ENCODE data around the gene TNNC2.
"Not testable (repeated sequence)": the region's sequence is repeated elsewhere in the genome, so short reads cannot be mapped to it uniquely, and the experiment has no call there.

The TNNC2 gene

DNA sequence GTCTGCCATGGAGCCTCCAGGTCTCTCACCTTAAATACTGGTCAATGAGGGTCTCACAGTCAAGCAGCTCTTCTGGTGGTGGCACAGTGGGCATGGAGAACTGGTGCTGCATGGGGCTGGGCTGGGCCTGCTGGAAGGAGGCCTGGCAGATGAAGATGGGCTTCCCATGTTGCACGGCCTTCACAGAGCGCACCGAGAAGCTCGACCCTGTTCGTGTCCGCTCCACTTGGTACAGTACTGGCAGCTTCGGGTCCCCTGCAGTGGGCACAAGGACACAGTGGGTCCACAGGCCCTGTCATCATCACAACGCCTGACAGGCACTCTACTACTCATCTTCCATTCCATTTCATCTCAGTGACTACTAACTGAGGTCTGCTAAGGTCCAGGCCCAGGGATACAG, 21.3 kb upstream of the TNNC2 start:
- no peak for DNase-seq

- no peak for DNase-seq
These were observed 18.3 kb upstream of the TNNC2 start for GRCh38 chr20:45845452-45845851.

DNA sequence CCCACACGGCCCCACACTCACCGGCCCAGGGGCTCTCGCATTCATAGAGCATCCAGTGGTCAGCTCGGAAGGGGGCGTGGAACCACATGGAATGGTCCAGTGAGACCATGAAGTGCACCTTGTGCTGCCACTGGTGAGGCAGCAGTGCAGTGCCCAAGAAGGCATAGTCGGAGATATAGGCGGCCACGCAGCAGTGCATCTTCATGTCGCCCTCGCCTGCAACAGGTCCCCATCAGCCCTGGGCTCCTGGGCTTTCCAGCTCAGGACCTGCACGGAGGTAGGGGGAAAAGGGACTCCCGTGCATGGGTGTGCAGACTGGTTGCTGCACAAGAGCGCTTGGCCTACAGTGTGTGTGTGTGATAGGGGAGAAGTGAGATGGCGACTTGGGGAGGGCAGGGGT, 16.4 kb upstream of the TNNC2 start:
- no peak for DNase-seq

- DNase-seq, result no peak
These were observed 15.2 kb upstream of the TNNC2 start for GRCh38 chr20:45842169-45842812.

- DNase-seq, result no peak
These were observed 14.5 kb upstream of the TNNC2 start for GRCh38 chr20:45841407-45842129.

- DNase-seq, result no peak
These were observed 13.6 kb upstream of the TNNC2 start for GRCh38 chr20:45840700-45841198.

- DNase-seq, result no peak
These were observed 9.7 kb upstream of the TNNC2 start for GRCh38 chr20:45836841-45837240.

DNA sequence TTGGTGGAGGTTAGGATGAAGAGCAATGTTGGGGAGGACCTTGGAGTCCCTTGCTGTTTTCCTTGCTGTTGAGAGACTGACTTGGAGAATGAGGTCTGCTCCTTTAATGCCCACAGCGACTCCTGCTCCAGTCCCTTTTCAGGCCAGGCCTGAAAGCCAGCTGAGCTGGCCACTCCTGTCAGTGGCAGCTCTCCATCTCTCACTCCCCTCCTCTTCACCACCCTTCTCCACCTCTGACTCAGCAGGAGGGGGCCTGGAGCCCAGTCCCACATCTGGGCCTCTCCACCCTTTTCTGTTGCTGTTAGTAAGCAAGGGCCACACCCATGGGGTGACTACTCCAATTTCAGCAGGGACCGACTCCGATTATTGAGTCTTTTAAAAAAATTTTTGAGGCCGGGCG, 8.7 kb upstream of the TNNC2 start:
- DNase-seq, result no peak

DNA sequence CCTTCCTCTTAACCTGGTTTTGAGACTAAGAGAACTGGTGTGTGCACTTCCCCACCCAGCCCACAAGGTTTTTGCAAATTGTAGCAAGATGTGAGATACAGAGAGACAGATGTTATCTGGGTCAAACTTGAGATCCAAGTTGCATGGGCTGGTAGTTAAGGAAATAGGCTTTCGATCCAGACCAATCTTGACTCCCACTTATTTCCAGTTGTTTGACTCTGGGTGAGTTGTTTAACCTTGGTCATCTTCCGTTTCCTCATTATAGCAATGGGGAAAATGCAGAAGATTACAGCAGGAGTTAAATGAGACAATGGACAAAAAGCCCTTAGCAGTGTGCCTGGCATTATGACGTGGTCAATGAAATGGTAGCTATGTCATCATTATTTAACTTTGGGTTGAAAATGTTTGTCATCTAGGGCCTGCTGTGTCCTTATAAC, 8.2 kb upstream of the TNNC2 start:
- DNase-seq, result peak; percentile 10

GRCh38 chr20:45834797-45835161, 7.7 kb upstream of the TNNC2 start:
- DNase-seq, result no peak

DNA sequence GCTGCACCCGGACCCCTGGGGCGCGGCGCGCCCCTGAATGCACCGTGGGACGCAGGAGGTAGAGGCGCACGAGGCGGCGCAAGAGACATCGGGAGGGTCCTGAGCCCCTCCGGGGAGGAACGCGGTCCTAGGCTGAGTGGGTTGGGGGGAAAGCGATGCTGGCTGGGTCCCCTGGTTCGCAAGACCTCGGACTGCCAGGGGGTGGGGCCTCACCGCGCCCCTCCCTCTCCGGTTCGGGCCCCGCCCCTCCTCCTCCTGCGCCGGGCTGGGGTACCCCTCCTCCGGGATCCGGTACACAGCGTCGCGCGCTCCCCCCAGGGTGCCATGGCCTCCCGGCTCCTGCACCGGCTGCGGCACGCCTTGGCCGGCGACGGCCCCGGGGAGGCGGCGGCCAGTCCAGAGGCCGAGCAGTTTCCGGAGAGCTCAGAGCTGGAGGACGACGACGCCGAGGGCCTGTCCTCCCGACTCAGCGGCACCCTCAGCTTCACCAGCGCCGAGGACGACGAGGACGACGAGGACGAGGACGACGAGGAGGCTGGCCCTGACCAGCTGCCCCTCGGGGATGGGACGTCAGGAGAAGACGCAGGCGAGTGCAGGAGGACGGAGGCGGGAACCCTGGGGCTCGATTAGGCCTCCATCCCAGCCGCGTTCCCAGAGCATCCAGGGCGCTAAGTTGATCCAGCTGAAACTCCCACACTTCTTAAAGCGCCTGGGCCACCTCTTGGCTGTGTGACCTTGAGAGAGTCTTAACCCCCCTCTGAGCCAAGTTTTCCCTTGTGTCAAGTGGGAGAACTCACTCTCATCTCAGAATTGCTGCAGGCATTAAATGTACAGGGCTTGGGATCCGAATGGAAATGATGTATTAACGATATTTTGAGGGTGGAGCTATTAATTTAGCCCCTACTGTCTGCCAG, 7.0 kb upstream of the TNNC2 start:
- no peak for DNase-seq

DNA sequence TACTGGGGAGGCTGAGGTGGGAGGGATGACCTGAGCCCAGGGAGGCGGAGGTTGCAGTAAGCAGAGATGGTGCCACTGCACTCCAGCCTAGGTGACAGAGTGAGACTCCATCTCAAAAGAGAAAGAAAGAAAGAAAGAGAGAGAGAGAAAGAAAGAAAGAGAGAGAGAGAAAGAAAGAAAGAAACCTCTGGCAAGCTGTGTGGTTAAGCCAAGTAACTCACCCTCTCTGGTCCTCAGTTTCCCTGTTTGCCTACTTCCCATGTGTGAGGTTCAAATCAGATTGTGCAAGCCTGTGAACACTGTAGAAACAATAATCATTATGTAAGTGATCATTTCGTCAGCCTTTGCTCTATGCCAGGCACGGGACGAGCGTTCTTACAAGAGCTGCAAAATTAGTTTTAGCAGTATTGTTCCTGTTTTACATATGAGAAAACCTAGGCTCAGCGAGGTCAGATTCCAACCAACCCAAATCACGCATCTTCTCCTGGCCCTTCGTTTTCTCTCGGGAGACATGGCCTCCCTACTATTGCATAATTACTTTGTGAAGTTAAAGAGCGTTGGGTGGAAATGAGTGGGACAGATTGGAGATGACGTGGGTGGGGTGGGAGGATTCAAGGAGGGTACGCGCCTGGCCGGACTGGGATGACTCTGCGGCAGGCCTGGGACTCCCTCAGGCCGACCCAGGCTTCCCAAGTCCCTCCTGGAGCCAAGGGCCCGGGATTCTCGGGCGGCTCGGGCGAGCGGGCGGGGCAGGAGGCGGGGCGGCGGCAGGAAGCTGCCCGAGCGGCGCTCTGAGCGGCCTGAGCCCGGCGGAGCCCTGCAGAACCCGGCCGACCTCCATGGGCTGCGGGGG, 6.1 kb upstream of the TNNC2 start, which contains the start of gene SNX21:
Gene SNX21, plus strand, starts transcription at position 770 of the 853 bp plus-strand sequence. CDS start 121 bp downstream, outside the sequence.
- DNase-seq, result peak; percentile 18

DNA sequence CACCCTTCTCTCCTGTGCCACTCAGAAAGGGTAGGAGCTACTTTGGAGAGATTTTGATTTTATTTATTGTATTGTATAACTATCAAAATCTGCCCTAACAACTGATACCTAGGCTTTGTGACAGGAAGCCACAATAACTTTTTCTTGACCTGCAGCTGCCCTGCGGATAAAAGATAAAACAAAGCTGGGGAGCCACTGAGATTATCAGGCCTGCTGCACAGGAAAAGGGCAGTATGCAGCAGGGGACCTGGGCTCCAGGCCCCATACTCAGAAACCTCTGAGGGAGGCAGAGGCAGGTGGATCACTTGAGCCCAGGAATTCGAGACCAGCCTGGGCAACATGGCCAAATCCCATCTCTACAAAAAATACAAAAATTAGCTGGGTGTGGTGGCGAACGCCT, 5.5 kb upstream of the TNNC2 start:
- no peak for DNase-seq

GRCh38 chr20:45829673-45830106, 2.6 kb upstream of the TNNC2 start:
- not testable (repeated sequence) for DNase-seq

- no peak for DNase-seq
These were observed 1.5 kb upstream of the TNNC2 start for GRCh38 chr20:45828589-45828988.

GRCh38 chr20:45827712-45828111, 600 bp upstream of the TNNC2 start:
- no peak for DNase-seq

GRCh38 chr20:45826381-45827019, 612 bp downstream of the TNNC2 start:
- no peak for DNase-seq

GRCh38 chr20:45823949-45824835, 2.9 kb downstream of the TNNC2 start:
- DNase-seq, result no peak

- no peak for DNase-seq
These were observed 4.3 kb downstream of the TNNC2 start for GRCh38 chr20:45822857-45823256.

GRCh38 chr20:45821947-45822346, 5.2 kb downstream of the TNNC2 start:
- DNase-seq, result no peak

GRCh38 chr20:45819466-45819865, 7.6 kb downstream of the TNNC2 start:
- no peak for DNase-seq

All from SIG-M5 (cell line).